ENCODE measurements around the gene LRRC14B.

DNA sequence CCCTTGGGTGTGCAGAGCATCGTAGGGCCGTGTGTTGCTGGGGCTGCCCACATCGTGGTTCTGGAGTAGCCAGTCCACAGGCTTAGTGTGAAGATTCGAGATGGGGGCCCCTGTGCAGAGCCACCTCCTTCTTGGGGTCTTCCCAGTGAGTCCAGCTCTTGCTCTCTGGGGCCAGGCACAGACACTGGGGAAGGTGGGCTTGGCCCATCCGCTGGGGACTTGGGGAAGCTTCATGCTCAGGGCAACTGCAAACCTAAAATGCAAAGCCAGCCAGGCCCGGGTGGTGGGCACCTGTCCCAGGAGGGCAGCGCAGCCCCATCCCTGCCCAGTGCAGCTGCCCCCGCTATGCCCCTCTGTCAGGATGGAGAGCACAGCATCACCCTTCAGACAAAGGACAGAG is 46.4 kb upstream of the LRRC14B start:
- TF ChIP-seq, protein P1, sequence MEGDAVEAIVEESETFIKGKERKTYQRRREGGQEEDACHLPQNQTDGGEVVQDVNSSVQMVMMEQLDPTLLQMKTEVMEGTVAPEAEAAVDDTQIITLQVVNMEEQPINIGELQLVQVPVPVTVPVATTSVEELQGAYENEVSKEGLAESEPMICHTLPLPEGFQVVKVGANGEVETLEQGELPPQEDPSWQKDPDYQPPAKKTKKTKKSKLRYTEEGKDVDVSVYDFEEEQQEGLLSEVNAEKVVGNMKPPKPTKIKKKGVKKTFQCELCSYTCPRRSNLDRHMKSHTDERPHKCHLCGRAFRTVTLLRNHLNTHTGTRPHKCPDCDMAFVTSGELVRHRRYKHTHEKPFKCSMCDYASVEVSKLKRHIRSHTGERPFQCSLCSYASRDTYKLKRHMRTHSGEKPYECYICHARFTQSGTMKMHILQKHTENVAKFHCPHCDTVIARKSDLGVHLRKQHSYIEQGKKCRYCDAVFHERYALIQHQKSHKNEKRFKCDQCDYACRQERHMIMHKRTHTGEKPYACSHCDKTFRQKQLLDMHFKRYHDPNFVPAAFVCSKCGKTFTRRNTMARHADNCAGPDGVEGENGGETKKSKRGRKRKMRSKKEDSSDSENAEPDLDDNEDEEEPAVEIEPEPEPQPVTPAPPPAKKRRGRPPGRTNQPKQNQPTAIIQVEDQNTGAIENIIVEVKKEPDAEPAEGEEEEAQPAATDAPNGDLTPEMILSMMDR (IDR thresholded peaks at IDR 0.05; ENCODE audit: insufficient read depth, low read length) = no peak
- TF ChIP-seq GABPA (IDR thresholded peaks at IDR 0.05; ENCODE audit: low read depth) (no peak), POLR2AphosphoS5 (IDR thresholded peaks at IDR 0.05; ENCODE audit: low read depth) (no peak)
- TF ChIP-seq, protein P2, sequence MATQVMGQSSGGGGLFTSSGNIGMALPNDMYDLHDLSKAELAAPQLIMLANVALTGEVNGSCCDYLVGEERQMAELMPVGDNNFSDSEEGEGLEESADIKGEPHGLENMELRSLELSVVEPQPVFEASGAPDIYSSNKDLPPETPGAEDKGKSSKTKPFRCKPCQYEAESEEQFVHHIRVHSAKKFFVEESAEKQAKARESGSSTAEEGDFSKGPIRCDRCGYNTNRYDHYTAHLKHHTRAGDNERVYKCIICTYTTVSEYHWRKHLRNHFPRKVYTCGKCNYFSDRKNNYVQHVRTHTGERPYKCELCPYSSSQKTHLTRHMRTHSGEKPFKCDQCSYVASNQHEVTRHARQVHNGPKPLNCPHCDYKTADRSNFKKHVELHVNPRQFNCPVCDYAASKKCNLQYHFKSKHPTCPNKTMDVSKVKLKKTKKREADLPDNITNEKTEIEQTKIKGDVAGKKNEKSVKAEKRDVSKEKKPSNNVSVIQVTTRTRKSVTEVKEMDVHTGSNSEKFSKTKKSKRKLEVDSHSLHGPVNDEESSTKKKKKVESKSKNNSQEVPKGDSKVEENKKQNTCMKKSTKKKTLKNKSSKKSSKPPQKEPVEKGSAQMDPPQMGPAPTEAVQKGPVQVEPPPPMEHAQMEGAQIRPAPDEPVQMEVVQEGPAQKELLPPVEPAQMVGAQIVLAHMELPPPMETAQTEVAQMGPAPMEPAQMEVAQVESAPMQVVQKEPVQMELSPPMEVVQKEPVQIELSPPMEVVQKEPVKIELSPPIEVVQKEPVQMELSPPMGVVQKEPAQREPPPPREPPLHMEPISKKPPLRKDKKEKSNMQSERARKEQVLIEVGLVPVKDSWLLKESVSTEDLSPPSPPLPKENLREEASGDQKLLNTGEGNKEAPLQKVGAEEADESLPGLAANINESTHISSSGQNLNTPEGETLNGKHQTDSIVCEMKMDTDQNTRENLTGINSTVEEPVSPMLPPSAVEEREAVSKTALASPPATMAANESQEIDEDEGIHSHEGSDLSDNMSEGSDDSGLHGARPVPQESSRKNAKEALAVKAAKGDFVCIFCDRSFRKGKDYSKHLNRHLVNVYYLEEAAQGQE (IDR thresholded peaks at IDR 0.05; ENCODE audit: insufficient replicate concordance, low read depth) = no peak

Measured in HL-60 (cell line).